GM12875 (cell line): Measurements from ENCODE around the gene CHAMP1.
"Not testable (repeated sequence)": the region's sequence is repeated elsewhere in the genome, so short reads cannot be mapped to it uniquely, and the experiment has no call there.

Experiments used
- H3K4me3 ChIP-seq: one replicate; pipeline ENCODE4 v1.5.1; 2011; ENCODE audit warnings: low read depth, low read length, control low read depth
- TF ChIP-seq, protein P1 (sequence below): IDR thresholded peaks from 2 replicates; pipeline ENCODE4 v1.5.1; 2011; ENCODE audit warnings: low read depth, mild to moderate bottlenecking, control low read depth, inconsistent platforms, low read length, moderate library complexity, borderline replicate concordance; ENCODE audit not compliant: insufficient read depth

The CHAMP1 gene

DNA sequence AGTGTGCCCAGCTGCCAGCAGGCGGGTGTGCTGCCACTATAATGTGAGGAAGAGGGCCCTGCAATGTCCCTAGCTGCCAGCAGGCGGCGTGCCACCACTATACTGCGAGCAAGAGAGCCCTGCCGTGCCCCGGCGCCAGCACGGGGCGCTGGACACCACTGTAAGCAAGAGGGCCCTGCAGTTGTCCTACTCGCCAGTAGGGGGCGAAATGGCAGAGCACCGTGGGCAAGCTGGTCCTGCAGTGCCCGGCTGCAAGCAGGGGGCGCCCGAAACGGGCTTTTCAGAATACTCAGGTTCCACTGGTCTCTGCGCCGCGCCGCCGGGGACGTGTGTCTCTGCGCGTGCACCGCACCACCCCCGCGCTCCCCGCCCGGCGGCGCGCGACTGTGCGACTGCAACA, 38.5 kb downstream of the CHAMP1 start:
- H3K4me3 ChIP-seq: not testable (repeated sequence)
- TF ChIP-seq, protein P1, sequence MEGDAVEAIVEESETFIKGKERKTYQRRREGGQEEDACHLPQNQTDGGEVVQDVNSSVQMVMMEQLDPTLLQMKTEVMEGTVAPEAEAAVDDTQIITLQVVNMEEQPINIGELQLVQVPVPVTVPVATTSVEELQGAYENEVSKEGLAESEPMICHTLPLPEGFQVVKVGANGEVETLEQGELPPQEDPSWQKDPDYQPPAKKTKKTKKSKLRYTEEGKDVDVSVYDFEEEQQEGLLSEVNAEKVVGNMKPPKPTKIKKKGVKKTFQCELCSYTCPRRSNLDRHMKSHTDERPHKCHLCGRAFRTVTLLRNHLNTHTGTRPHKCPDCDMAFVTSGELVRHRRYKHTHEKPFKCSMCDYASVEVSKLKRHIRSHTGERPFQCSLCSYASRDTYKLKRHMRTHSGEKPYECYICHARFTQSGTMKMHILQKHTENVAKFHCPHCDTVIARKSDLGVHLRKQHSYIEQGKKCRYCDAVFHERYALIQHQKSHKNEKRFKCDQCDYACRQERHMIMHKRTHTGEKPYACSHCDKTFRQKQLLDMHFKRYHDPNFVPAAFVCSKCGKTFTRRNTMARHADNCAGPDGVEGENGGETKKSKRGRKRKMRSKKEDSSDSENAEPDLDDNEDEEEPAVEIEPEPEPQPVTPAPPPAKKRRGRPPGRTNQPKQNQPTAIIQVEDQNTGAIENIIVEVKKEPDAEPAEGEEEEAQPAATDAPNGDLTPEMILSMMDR: peak; percentile 49

DNA sequence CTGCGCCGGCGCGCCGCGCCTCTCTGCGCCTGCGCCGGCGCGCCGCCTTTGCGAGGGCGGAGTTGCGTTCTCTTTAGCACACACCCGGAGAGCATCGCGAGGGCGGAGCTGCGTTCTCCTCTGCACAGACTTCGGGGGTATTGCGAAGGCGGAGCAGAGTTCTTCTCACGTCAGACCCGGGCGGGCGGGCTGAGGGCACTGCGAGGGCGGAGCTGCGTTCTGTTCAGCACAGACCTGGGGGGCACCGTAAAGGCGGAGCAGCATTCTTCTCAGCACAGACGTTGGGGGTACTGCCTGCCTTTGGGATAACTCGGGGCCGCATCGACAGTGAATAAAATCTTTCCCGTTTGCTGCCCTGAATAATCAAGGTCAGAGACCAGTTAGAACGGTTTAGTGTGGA, 39.1 kb downstream of the CHAMP1 start:
- not testable (repeated sequence) for H3K4me3 ChIP-seq
